ENCODE measurements around the gene MACF1.

GRCh38 chr1:39204441-39205081 lies at the start of gene MACF1:
- TF ChIP-seq POLR2A (IDR thresholded peaks at IDR 0.05) = peak in 1 of 4 donors; percentile 14
- TF ChIP-seq CTCF (IDR thresholded peaks at IDR 0.05) = peak in 4 of 6 experiments; percentile 37 to 48 (median 42)
